Measurements from ENCODE around the gene SRRM5.

Gene SRRM5

GRCh38 chr19:43575156-43575950 lies 36.5 kb upstream of the SRRM5 start, which contains the start of the genes PINLYP and XRCC1:
Gene PINLYP (plus strand): TSS chr19:43575801. CDS start chr19:43577192, 1,391 bp downstream.
Gene XRCC1 (minus strand): TSS chr19:43575527. CDS start chr19:43575458, 69 bp downstream.
- Histone ChIP-seq H3K4me1 (ENCODE audit: control insufficient read depth, low read length) (peaks cover 16% of the 10 kb centered on the region), H3F3A (ENCODE audit: control insufficient read depth, insufficient read depth) (no peaks in the 10 kb centered on the region), H3K4me3 (ENCODE audit: low read length) (peak within 1 kb of the TSS; percentile 88), H3K9me3 (ENCODE audit: control insufficient read depth, insufficient read depth, low read length) (no peaks in the 10 kb centered on the region), H3K4me2 (ENCODE audit: low read length) (peak within 1 kb of the TSS; percentile 88), H3K27ac (ENCODE audit: low read depth, low read length) (peak within 1 kb of the TSS; percentile 22), H3K27me3 (ENCODE audit: control insufficient read depth, low read length) (peaks cover 8% of the 10 kb centered on the region; the same call in 1 of the 2 replicates), H3K79me2 (ENCODE audit: control insufficient read depth, low read length) (peaks cover 27% of the 10 kb centered on the region), H3K9me2 (replicated peaks; ENCODE audit: control insufficient read depth, low read length) (no peaks in the 10 kb centered on the region), H3K36me3 (ENCODE audit: control insufficient read depth, low read length) (peaks cover 17% of the 10 kb centered on the region), H4K20me1 (ENCODE audit: control insufficient read depth, insufficient read depth, low read depth, low read length) (no peaks in the 10 kb centered on the region)
- TF ChIP-seq, protein P1, sequence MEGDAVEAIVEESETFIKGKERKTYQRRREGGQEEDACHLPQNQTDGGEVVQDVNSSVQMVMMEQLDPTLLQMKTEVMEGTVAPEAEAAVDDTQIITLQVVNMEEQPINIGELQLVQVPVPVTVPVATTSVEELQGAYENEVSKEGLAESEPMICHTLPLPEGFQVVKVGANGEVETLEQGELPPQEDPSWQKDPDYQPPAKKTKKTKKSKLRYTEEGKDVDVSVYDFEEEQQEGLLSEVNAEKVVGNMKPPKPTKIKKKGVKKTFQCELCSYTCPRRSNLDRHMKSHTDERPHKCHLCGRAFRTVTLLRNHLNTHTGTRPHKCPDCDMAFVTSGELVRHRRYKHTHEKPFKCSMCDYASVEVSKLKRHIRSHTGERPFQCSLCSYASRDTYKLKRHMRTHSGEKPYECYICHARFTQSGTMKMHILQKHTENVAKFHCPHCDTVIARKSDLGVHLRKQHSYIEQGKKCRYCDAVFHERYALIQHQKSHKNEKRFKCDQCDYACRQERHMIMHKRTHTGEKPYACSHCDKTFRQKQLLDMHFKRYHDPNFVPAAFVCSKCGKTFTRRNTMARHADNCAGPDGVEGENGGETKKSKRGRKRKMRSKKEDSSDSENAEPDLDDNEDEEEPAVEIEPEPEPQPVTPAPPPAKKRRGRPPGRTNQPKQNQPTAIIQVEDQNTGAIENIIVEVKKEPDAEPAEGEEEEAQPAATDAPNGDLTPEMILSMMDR (IDR thresholded peaks at IDR 0.05; ENCODE audit: low read depth, low read length, poor library complexity, severe bottlenecking) = no peak
- no peak for TF ChIP-seq EZH2phosphoT487 (IDR thresholded peaks at IDR 0.05; ENCODE audit: borderline replicate concordance, low read length)

DNA sequence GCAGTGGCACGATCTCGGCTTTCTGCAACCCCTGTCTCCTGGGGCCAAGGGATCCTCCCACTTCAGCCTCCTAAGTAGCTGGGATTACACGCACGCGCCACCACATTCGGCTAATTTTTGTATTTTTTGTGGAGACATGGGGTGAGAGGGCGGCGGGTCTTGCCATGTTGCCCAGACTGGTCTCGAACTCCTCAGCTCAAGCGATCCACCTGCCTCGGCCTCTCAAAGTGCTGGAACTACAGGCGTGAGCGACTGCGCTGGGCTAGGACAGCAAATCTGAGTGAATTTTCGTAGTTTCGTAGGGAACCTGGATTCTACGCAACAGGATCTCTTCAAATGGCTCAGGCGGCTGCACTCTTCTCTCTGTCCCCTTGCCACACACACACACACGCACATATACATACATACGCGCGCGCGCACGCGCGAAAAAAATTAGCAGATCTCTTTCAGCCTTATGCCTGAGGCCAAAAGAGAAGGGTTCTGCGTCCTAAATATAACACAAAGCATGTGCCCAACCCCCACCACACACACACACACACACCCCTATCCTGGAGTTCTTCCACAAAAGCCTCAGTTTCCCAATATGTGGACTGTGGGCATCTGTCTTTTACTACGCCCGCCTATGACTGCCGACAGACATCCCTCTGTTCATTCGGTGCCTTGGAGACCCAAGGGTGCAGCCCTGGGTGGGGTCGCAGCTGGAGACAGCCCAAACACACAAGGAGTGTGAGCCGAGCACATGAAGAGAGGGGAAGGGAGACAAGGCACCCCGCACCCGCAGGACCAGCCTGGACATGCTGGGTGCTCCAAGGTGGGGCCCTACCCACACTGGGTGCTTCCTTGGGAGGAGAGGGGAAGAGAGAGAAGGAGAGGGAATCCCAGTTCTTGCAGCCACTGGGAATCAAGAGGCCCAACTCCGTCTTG lies 35.7 kb upstream of the SRRM5 start:
- H3K27me3 ChIP-seq (ENCODE audit: control insufficient read depth, low read length) = peaks cover 8% of the 10 kb centered on the region; the same call in 1 of the 2 replicates
- TF ChIP-seq, protein P1 (IDR thresholded peaks at IDR 0.05; ENCODE audit: low read depth, low read length, poor library complexity, severe bottlenecking) = no peak
- no peak for TF ChIP-seq EZH2phosphoT487 (IDR thresholded peaks at IDR 0.05; ENCODE audit: borderline replicate concordance, low read length)

GRCh38 chr19:43578787-43579186 lies 33.1 kb upstream of the SRRM5 start:
- peaks cover 44% of the 10 kb centered on the region for H3K4me1 ChIP-seq (ENCODE audit: control insufficient read depth, low read length)

More for the DNA sequence above, 35.7 kb upstream of the SRRM5 start:
- Histone ChIP-seq H3K4me3 (ENCODE audit: low read length) (peak overlapping the region; percentile 57), H3K79me2 (ENCODE audit: control insufficient read depth, low read length) (peaks cover 22% of the 10 kb centered on the region), H3K27ac (ENCODE audit: low read depth, low read length) (no peak overlapping the region), H3K4me1 (ENCODE audit: control insufficient read depth, low read length) (peaks cover 20% of the 10 kb centered on the region), H3K36me3 (ENCODE audit: control insufficient read depth, low read length) (peaks cover 17% of the 10 kb centered on the region), H3K4me2 (ENCODE audit: low read length) (peak overlapping the region; percentile 59), H3K9me3 (ENCODE audit: control insufficient read depth, insufficient read depth, low read length) (no peaks in the 10 kb centered on the region), H3F3A (ENCODE audit: control insufficient read depth, insufficient read depth) (no peaks in the 10 kb centered on the region), H4K20me1 (ENCODE audit: control insufficient read depth, insufficient read depth, low read depth, low read length) (no peaks in the 10 kb centered on the region), H3K9me2 (replicated peaks; ENCODE audit: control insufficient read depth, low read length) (no peaks in the 10 kb centered on the region)

More at GRCh38 chr19:43578787-43579186, 33.1 kb upstream of the SRRM5 start:
- H3F3A ChIP-seq (ENCODE audit: control insufficient read depth, insufficient read depth) = peaks cover 6% of the 10 kb centered on the region
- H3K4me2 ChIP-seq (ENCODE audit: low read length) = no peak overlapping the region
- H3K36me3 ChIP-seq (ENCODE audit: control insufficient read depth, low read length) = peaks cover 8% of the 10 kb centered on the region; the same call in 1 of the 2 replicates
- H3K79me2 ChIP-seq (ENCODE audit: control insufficient read depth, low read length) = peaks cover 12% of the 10 kb centered on the region
- TF ChIP-seq EZH2phosphoT487 (IDR thresholded peaks at IDR 0.05; ENCODE audit: borderline replicate concordance, low read length) = no peak
- TF ChIP-seq, protein P1 (IDR thresholded peaks at IDR 0.05; ENCODE audit: low read depth, low read length, poor library complexity, severe bottlenecking) = no peak
- H3K27me3 ChIP-seq (ENCODE audit: control insufficient read depth, low read length) = peaks cover 8% of the 10 kb centered on the region; the same call in 1 of the 2 replicates
- H3K27ac ChIP-seq (ENCODE audit: low read depth, low read length) = no peak overlapping the region
- H3K9me3 ChIP-seq (ENCODE audit: control insufficient read depth, insufficient read depth, low read length) = no peaks in the 10 kb centered on the region
- no peaks in the 10 kb centered on the region for H3K9me2 ChIP-seq (replicated peaks; ENCODE audit: control insufficient read depth, low read length)
- H3K4me3 ChIP-seq (ENCODE audit: low read length) = no peak overlapping the region
- no peaks in the 10 kb centered on the region for H4K20me1 ChIP-seq (ENCODE audit: control insufficient read depth, insufficient read depth, low read depth, low read length)

Measured in DOHH2 (cell line).